Heart left ventricle (tissue), 13 donors: ENCODE data around the gene HOXB2.

Experiments
- POLR2A ChIP-seq, 2 donors: fragments of 450-650 bp; IDR thresholded peaks; one replicate each; pipeline ENCODE4 v1.6.1; 2017; ENCODE audit warnings: antibody characterized with exemption in 2 of 2, mild to moderate bottlenecking in 2 of 2, moderate library complexity in 2 of 2
- TF ChIP-seq, protein P1 (sequence below), 12 donors: fragments of 200-600 bp; sonication (generic) in 4 of 12; IDR thresholded peaks; one replicate each; pipeline versions ENCODE4 v1.5.0 to v1.8.0; 2018 to 2022; ENCODE audit warnings: antibody characterized with exemption in 12 of 12, mild to moderate bottlenecking in 5 of 12
- donor health status: ischemic (EF 13 %, LVEDD 7.1; RV severe dilation, severe dysfunction).
- donor health status: DM: no; HTN: yes; CAD: no.
- donor health status: DM: no; HTN: no; CAD: no.
- donor health status: ischemic (EF 25% LVEDD 6.9; RV normal size, moderate dysfunction).
- donor health status: ischemic (EF 25% LVEDD 5.7; RV mildly dilated, moderate dysfunction).
- donor health status: ischemic (EF 35%, LVEDD 5.7; RV mildly dilated, moderate dysfunction).
- donor health status: nonischemic (EF 11% LVEDD 7.7; RV severe dilation, severe dysfunction).
- donor health status: DM: yes; HTN: yes; CAD: no.
- donor health status: PGD.
- donor health status: ischemic (EF 29% LVEDD 5.4; RV normal size, mild dysfunction).
- donor health status: nonischemic (EF 23%, LVEDD 6.1; RV moderate dilation, normal function).

DNA sequence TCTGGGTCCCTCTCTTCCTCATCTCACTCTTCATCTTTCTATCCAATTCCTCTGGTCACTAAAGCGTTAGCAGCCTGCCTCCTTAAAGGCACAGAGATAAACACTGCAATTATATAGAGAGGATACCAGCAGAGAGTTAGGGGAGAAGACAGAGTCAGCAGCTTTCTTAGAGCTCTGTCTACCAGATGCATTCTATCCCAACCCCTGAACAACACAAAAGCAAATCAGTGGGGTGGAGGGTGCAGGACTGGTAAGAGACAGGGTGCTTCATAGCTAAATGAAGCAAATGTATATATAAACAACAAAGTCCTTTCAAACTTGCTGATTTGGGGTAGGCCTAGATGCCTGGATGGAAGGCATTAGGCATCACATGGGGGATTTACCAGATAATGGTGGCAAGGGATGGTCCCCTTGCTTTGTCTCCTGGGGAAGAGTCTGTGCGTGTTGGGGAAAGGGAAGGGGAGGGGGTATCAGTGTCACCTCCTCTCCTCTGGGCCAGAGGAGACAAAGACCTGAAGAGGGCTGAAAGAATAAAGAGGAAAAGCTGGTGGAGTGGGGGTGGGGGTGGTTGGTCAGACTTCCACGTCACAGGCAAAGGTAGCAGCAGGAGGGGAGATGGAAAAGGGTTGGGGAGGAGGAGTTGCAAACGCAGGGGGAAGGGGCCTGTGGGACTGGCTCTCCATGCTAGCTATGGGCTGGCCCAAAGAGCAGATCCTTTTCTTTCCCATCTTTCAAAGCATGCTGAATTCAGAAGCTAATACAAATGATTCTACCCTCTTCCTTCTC lies 21.2 kb upstream of the HOXB2 start:
- TF ChIP-seq, protein P1, sequence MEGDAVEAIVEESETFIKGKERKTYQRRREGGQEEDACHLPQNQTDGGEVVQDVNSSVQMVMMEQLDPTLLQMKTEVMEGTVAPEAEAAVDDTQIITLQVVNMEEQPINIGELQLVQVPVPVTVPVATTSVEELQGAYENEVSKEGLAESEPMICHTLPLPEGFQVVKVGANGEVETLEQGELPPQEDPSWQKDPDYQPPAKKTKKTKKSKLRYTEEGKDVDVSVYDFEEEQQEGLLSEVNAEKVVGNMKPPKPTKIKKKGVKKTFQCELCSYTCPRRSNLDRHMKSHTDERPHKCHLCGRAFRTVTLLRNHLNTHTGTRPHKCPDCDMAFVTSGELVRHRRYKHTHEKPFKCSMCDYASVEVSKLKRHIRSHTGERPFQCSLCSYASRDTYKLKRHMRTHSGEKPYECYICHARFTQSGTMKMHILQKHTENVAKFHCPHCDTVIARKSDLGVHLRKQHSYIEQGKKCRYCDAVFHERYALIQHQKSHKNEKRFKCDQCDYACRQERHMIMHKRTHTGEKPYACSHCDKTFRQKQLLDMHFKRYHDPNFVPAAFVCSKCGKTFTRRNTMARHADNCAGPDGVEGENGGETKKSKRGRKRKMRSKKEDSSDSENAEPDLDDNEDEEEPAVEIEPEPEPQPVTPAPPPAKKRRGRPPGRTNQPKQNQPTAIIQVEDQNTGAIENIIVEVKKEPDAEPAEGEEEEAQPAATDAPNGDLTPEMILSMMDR (IDR thresholded peaks at IDR 0.05), result no peak
- no peak for TF ChIP-seq POLR2A (IDR thresholded peaks at IDR 0.05)
